Measurements from ENCODE around the gene SERF2.
"Not testable (repeated sequence)": the region's sequence is repeated elsewhere in the genome, so short reads cannot be mapped to it uniquely, and the experiment has no call there.

The SERF2 gene

DNA sequence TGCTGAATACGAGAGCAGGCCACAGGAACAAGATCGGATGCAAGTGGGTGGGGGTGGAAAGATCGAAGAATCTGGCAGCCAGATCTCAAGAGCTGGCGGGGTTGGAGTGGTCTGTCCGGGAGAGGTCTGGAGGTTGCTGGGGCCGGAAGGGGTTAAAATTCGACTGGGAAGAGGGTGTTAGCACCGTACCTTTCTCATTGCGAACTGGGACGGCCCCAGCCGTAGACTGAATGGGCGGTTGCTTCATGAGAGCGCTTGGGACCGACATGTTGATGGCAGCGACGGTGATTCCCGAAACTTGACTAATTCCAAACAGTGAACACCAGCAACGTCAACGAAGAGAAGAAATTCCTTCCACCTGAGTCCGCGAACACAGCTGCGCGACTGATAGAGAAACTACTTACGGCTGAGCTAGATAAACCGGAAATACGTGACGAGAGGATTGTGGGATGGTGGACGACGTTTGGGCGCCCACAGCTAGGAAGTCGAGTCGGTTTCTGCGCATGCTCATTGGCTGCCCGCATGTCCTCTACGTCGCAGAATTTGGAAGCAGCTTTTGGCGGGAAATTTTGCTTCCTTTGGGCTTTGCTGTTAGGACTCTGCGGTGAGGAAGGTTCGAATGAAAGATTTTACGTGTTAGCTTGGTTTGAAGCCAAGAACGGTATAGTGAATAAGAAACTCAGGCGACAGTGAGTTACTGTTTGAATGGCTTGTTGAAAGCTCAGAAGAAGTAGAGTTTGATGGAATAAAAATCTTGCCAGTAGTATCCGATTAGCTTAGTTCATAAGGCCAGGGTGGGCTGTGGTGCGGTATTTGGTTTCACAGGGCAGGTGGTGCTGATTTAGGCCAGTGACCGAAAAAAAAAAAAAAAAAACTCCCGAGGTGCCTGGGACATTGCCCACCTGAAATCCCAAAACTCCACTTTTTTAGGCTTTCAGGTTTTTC is 32.5 kb downstream of the SERF2 start, which contains the start of gene MFAP1:
MFAP1 (minus strand) TSS at position 389 of the 945 bp plus-strand sequence; CDS start at position 268, 121 bp downstream.
- peak; percentile 84 for DNase-seq (ENCODE audit: extremely low read depth, insufficient read length)
- no peak for TF ChIP-seq CTCF (IDR thresholded peaks at IDR 0.05; ENCODE audit: insufficient read depth, low read length, poor library complexity, severe bottlenecking)
- Histone ChIP-seq H3K27me3 (replicated peaks; ENCODE audit: control insufficient read depth, insufficient read depth, low read length) (no peaks in the 10 kb centered on the region), H3K4me3 (replicated peaks; ENCODE audit: low read depth, low read length) (peak within 1 kb of the TSS; percentile 83), H3K36me3 (ENCODE audit: control insufficient read depth, insufficient read depth, low read length) (no peaks in the 10 kb centered on the region)

GRCh38 chr15:43825305-43825704 is 33.2 kb downstream of the SERF2 start:
- H3K4me3 ChIP-seq (replicated peaks; ENCODE audit: low read depth, low read length); H3K27me3 ChIP-seq (replicated peaks; ENCODE audit: control insufficient read depth, insufficient read depth, low read length); H3K36me3 ChIP-seq (ENCODE audit: control insufficient read depth, insufficient read depth, low read length); DNase-seq (ENCODE audit: extremely low read depth, insufficient read length): not testable (repeated sequence)

- H3K36me3 ChIP-seq (ENCODE audit: control insufficient read depth, insufficient read depth, low read length), result no peaks in the 10 kb centered on the region
- DNase-seq (ENCODE audit: extremely low read depth, insufficient read length), result no peak
- no peaks in the 10 kb centered on the region for H3K27me3 ChIP-seq (replicated peaks; ENCODE audit: control insufficient read depth, insufficient read depth, low read length)
- no peak overlapping the region for H3K4me3 ChIP-seq (replicated peaks; ENCODE audit: low read depth, low read length)
- TF ChIP-seq CTCF (IDR thresholded peaks at IDR 0.05; ENCODE audit: insufficient read depth, low read length, poor library complexity, severe bottlenecking), result no peak
These were observed 33.9 kb downstream of the SERF2 start for GRCh38 chr15:43826029-43826507.

DNA sequence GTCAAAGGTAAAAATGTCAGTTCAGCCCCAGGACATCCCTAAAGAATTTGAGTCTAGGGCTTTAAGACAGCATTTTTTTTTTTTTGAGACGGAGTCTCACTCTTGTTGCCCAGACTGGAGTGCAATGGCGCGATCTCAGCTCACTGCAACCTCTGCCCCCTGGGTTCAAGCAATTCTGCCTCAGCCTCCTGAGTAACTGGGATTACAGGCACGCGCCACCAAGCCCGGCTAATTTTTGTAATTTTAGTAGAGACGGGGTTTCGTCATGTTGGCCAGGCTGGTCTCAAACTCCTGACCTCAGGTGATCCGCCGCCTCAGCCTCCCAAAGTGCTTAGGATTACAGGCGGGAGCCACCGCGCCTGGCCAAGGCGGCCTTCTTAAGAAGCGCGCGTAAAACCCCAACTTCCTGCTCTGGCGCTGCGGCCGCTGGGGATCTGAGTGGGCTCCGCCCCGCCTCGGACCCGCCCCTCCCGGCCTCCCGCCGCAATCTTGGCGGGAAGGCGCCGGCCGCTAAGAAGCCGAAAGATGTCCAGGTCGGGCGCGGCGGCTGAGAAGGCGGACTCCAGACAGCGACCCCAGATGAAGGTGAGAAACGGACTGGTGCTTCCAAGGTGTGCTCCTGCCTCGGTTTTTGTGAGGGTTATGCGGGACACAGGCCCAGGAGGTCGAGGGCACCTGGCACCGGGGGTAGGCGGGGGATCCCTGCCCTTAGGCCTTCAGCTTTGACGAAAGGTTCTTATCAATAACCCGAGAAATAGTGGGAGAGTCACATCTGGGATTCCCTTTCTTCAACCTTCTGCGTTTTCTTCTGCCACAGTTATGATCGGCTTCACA is 34.6 kb downstream of the SERF2 start, which contains the start of gene WDR76:
WDR76 (plus strand) TSS at position 495 of the 834 bp plus-strand sequence; CDS start at position 526, 31 bp downstream.
- peak within 1 kb of the TSS; percentile 90 for H3K4me3 ChIP-seq (replicated peaks; ENCODE audit: low read depth, low read length)
- DNase-seq (ENCODE audit: extremely low read depth, insufficient read length), result peak; percentile 94
- H3K27me3 ChIP-seq (replicated peaks; ENCODE audit: control insufficient read depth, insufficient read depth, low read length), result no peaks in the 10 kb centered on the region
- no peak for TF ChIP-seq CTCF (IDR thresholded peaks at IDR 0.05; ENCODE audit: insufficient read depth, low read length, poor library complexity, severe bottlenecking)
- H3K36me3 ChIP-seq (ENCODE audit: control insufficient read depth, insufficient read depth, low read length), result no peaks in the 10 kb centered on the region

- DNase-seq (ENCODE audit: extremely low read depth, insufficient read length), result peak; percentile 43
- H3K36me3 ChIP-seq (ENCODE audit: control insufficient read depth, insufficient read depth, low read length), result no peaks in the 10 kb centered on the region
- peak overlapping the region; percentile 90 for H3K4me3 ChIP-seq (replicated peaks; ENCODE audit: low read depth, low read length)
- no peak for TF ChIP-seq CTCF (IDR thresholded peaks at IDR 0.05; ENCODE audit: insufficient read depth, low read length, poor library complexity, severe bottlenecking)
- no peaks in the 10 kb centered on the region for H3K27me3 ChIP-seq (replicated peaks; ENCODE audit: control insufficient read depth, insufficient read depth, low read length)
These were observed 36.0 kb downstream of the SERF2 start for GRCh38 chr15:43828061-43828657.

DNA sequence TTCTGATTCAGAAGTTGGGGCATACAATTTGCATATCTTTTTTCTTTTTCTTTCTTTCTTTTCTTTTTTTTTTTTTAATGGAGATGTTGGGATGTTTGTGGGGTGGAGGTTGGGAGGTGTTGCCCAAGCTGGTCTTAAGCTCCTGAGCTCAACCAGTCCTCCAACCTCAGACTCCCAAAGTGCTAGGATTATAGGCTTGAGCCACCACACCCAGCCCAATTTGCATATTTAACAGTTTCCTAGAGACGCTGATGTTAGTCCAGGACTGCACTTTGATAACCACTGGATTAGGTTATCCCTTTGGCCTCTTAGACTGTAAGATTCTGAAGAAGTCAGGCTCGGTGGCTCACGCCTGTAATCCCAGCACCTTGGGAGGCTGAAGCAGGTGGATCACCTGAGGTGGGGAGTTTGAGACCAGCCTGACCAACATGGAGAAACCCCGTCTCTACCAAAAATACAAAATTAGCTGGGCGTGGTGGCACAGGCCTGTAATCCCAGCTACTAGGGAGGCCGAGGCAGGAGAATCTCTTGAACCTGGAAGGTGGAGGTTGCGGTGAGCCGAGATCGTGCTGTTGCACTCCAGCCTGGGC is 37.9 kb downstream of the SERF2 start:
- not testable (repeated sequence) for H3K36me3 ChIP-seq (ENCODE audit: control insufficient read depth, insufficient read depth, low read length); DNase-seq (ENCODE audit: extremely low read depth, insufficient read length); H3K27me3 ChIP-seq (replicated peaks; ENCODE audit: control insufficient read depth, insufficient read depth, low read length); H3K4me3 ChIP-seq (replicated peaks; ENCODE audit: low read depth, low read length)

GRCh38 chr15:43830691-43831275 is 38.7 kb downstream of the SERF2 start:
- DNase-seq (ENCODE audit: extremely low read depth, insufficient read length); H3K4me3 ChIP-seq (replicated peaks; ENCODE audit: low read depth, low read length); H3K36me3 ChIP-seq (ENCODE audit: control insufficient read depth, insufficient read depth, low read length): not testable (repeated sequence)

DNA sequence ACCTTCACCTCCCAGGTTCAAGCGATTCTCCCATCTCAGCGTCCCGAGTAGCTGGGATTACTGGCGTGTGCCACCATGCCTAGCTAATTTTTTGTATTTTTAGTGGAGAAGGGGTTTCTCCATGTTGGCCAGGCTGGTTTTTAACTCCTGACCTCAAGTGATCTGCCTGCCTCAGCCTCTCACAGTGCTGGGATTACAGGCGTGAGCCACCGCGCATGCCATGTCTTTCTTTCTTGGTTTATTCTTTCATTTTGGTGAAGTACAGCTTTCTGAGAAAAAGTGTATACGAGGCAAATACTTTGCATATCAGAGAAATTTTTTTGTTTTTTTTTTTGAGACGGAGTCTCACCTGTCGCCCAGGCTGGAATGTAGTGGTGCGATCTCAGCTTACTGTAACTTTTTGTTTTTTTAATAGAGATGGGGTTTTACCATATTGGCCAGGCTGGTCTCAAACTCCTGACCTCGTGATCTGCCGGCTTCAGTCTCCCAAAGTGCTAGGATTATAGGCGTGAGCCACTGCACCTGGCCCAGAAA is 39.5 kb downstream of the SERF2 start:
- not testable (repeated sequence) for H3K36me3 ChIP-seq (ENCODE audit: control insufficient read depth, insufficient read depth, low read length); H3K27me3 ChIP-seq (replicated peaks; ENCODE audit: control insufficient read depth, insufficient read depth, low read length); DNase-seq (ENCODE audit: extremely low read depth, insufficient read length); H3K4me3 ChIP-seq (replicated peaks; ENCODE audit: low read depth, low read length)

More at GRCh38 chr15:43830691-43831275, 38.7 kb downstream of the SERF2 start:
- H3K27me3 ChIP-seq (replicated peaks; ENCODE audit: control insufficient read depth, insufficient read depth, low read length), result not testable (repeated sequence)

Data from GM06990 (cell line).